Activated B cell treated with CpG ODN at 0.5 μM for 24 hours (primary cell): ENCODE results near the gene CRBN. TPM values are rescaled to one million over a fixed set of nuclear protein-coding genes. Genes with fewer than 3 reads are reported as not detected.

Experiments used
- ATAC-seq: fragments of 200-7000 bp; cut with Tn5 transposase; one replicate; pipeline ENCODE4 v1.10.0; 2021; ENCODE audit warnings: low read depth, mild to moderate bottlenecking, moderate library complexity
- CTCF ChIA-PET: fragments of 350-600 bp; sonication (Branson Sonifier 250); formaldehyde crosslinking; loops from one replicate; lab custom pipeline; 2021; ENCODE audit warnings: antibody characterized with exemption; lab: Charles Lee
- POLR2A ChIA-PET: fragments of 350-600 bp; sonication (Branson Sonifier 250); formaldehyde crosslinking; loops from one replicate; lab custom pipeline; 2021; ENCODE audit warnings: antibody characterized with exemption; lab: Charles Lee
- DNase-seq: peaks from one replicate; pipeline ENCODE4 v3.0.0; 2022
- H3K27ac Mint-ChIP-seq: one replicate; pipeline ENCODE4 v1.8.0; 2020; ENCODE audit warnings: mixed read lengths
- H3K27me3 Mint-ChIP-seq: one replicate; pipeline ENCODE4 v1.8.0; 2021; ENCODE audit warnings: mixed read lengths
- H3K36me3 Mint-ChIP-seq: one replicate; pipeline ENCODE4 v1.8.0; 2021; ENCODE audit warnings: low read depth, mixed read lengths
- H3K4me1 Mint-ChIP-seq: one replicate; pipeline ENCODE4 v1.8.0; 2021; ENCODE audit warnings: mixed read lengths
- H3K4me3 Mint-ChIP-seq: one replicate; pipeline ENCODE4 v1.8.0; 2020; ENCODE audit warnings: mild to moderate bottlenecking, mixed read lengths
- H3K9me3 Mint-ChIP-seq: one replicate; pipeline ENCODE4 v1.8.0; 2020; ENCODE audit warnings: mixed read lengths
- CTCF ChIP-seq: fragments of 200-600 bp; IDR thresholded peaks from one replicate; pipeline ENCODE4 v1.8.0; 2022; ENCODE audit warnings: antibody characterized with exemption, mild to moderate bottlenecking
- intact Hi-C: fragments of 100-400 bp; cut with micrococcal nuclease; formaldehyde crosslinking; loops from one replicate; pipeline ENCODE4 v1.15.1; 2024
- total RNA-seq: library from RNA; stranded (reverse); gene quantifications from 2 replicates; pipeline ENCODE4 v1.2.3, GENCODE V29; 2022

Gene CRBN
- total RNA-seq, 1 donor from 2014 or later, result 58.2 TPM

- TF ChIP-seq CTCF, result no peak
- H3K27me3 Mint-ChIP-seq, result peaks cover 36% of the 10 kb centered on the region
- H3K9me3 Mint-ChIP-seq, result peaks cover 10% of the 10 kb centered on the region
- H3K4me3 Mint-ChIP-seq, result no peak overlapping the region
- DNase-seq, result no peak
- CTCF ChIA-PET, result interaction anchor here (1.5 kb wide), 1 partner anchor 1101 kb away, joined by 4 read pairs; no protein-coding TSS in a partner anchor
- H3K27ac Mint-ChIP-seq, result no peak overlapping the region
- ATAC-seq, result no peak
- intact Hi-C loops, result no loop called here
- POLR2A ChIA-PET, result no interaction called here
- H3K36me3 Mint-ChIP-seq, result no peaks in the 10 kb centered on the region
- H3K4me1 Mint-ChIP-seq, result no peaks in the 10 kb centered on the region
These were observed 9.7 kb upstream of the CRBN start for GRCh38 chr3:3189102-3189727.

GRCh38 chr3:3184876-3185275 is 5.4 kb upstream of the CRBN start:
- Mint-ChIP-seq H3K27ac (no peak overlapping the region), H3K36me3 (no peaks in the 10 kb centered on the region), H3K4me1 (no peaks in the 10 kb centered on the region), H3K4me3 (no peak overlapping the region), H3K9me3 (peaks cover 10% of the 10 kb centered on the region), H3K27me3 (peaks cover 17% of the 10 kb centered on the region)
- DNase-seq (no peak), ATAC-seq (no peak)
- ChIA-PET POLR2A (no interaction called here), CTCF (no interaction called here)
- no peak for TF ChIP-seq CTCF
- intact Hi-C loops, result no loop called here

- CTCF ChIA-PET, result interaction anchor here (2.1 kb wide), 1 partner anchor 20 kb away, joined by 7 read pairs; no protein-coding TSS in a partner anchor
These were observed 965 bp upstream of the CRBN start for GRCh38 chr3:3180456-3180855.

GRCh38 chr3:3178498-3179328 is 778 bp downstream of the CRBN start:
- peaks cover 29% of the 10 kb centered on the region for H3K36me3 Mint-ChIP-seq
- intact Hi-C loops, result loop anchor here (1.0 to 5.0 kb wide), 4 partner anchors 52 to 1944 kb away; partner anchors contain the start of genes ARL8B, SETMAR and TRNT1
- H3K4me3 Mint-ChIP-seq, result peak overlapping the region; percentile 91
- POLR2A ChIA-PET, result interaction anchor here (0.6 to 1.1 kb wide), 2 partner anchors 8 to 1315 kb away, joined by 3 read pairs; partner anchors contain the start of gene ITPR1
- H3K27me3 Mint-ChIP-seq, result no peaks in the 10 kb centered on the region
- DNase-seq (no peak), ATAC-seq (no peak)
- H3K9me3 Mint-ChIP-seq, result no peaks in the 10 kb centered on the region
- CTCF ChIA-PET, result interaction anchor here (0.6 to 1.4 kb wide), 5 partner anchors 8 to 1112 kb away, joined by 3 to 4 read pairs (median 3); no protein-coding TSS in a partner anchor
- peaks cover 44% of the 10 kb centered on the region for H3K4me1 Mint-ChIP-seq
- no peak for TF ChIP-seq CTCF
- H3K27ac Mint-ChIP-seq, result peak overlapping the region; percentile 72

More at GRCh38 chr3:3180456-3180855, 965 bp upstream of the CRBN start:
- no peak for TF ChIP-seq CTCF
- H3K27me3 Mint-ChIP-seq, result peaks cover 7% of the 10 kb centered on the region
- no peaks in the 10 kb centered on the region for H3K9me3 Mint-ChIP-seq
- POLR2A ChIA-PET, result no interaction called here
- H3K4me1 Mint-ChIP-seq, result peaks cover 33% of the 10 kb centered on the region
- H3K4me3 Mint-ChIP-seq, result no peak overlapping the region
- ATAC-seq (no peak), DNase-seq (no peak)
- intact Hi-C loops, result no loop called here
- H3K27ac Mint-ChIP-seq, result no peak overlapping the region
- peaks cover 16% of the 10 kb centered on the region for H3K36me3 Mint-ChIP-seq
